ENCODE results near the gene P2RY8.
"Not testable (repeated sequence)": the region's sequence is repeated elsewhere in the genome, so short reads cannot be mapped to it uniquely, and the experiment has no call there.

Gene P2RY8

GRCh38 chrX:1484638-1485019, 52.4 kb downstream of the P2RY8 start:
- no peak for DNase-seq

- no peak for DNase-seq
These were observed 52.9 kb downstream of the P2RY8 start for GRCh38 chrX:1483843-1484637.

DNA sequence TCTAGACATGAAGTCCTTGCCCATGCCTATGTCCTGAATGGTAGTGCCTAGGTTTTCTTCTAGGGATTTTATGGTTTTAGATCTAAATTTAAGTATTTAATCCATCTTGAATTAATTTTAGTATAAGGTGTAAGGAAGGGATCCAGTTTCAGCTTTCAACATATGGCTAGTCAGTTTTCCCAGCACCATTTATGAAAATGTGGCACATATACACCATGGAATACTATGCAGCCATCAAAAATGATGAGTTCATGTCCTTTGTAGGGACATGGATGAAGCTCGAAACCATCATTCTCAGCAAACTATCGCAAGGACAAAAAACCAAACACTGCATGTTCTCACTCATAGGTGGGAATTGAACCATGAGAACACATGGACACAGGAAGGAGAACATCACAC, 54.5 kb downstream of the P2RY8 start:
- not testable (repeated sequence) for DNase-seq

DNA sequence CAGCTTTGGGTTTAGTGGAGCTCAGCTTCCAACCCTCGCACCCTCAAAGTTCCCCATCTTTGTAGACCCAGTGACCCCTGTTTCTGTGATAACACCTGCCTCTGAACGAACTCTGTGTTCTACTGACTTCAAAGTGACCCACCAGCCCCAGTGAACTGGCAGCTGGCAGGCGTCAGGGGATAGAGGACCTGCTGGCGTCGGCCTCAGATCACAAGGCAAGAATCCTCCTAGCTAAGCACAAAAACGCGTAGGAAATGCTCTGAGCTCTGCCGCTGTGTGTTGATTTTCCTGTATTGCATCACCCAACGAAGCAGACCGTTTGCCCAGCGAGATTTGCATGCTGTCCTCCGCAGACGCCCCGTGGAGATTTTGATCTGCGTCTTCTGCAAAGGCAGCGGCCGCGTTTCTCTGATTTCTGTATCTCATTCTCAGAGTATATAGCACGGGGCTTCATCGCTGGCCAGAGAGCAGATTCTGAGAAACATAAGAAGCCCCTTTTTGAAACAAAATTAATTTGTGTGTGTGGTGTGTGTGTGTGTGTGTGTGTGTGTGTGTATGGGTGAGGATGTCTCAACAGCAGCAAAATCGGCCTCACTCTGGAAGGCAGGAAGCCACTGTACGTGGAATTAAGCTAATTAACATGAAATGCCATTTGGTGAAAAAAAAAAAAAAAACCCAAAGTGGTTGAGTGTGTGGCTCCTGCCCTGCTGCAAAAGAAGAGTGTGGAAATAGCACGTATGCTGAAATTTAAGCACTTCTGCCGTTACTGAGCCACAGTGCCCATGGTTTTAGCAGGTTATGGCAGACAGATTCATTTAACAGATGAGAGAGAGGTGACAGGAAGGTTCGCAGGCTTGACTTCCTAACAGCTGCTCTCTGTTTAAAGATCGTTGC, 55.1 kb downstream of the P2RY8 start:
- DNase-seq: peak; percentile 86

GRCh38 chrX:1480082-1480785, 56.8 kb downstream of the P2RY8 start:
- DNase-seq: no peak

- DNase-seq: no peak
These were observed 59.1 kb downstream of the P2RY8 start for GRCh38 chrX:1477801-1478458.

DNA sequence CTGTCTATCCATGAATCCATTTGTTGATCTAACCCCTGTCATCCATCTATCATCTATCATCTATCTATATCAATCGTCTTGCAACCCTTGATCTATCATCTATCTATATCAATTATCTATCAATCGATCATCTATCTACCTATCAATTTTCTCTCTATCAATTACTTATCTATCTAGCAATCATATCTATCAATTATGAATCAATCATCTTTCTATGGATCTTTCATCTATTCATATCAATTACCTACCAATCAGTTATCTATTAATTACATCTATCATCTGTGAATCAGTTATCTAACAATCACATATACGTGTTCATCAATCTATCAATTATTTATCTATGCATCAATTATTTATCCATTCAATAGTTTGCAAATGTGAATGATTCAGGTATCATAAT, 59.8 kb downstream of the P2RY8 start:
- no peak for DNase-seq

DNA sequence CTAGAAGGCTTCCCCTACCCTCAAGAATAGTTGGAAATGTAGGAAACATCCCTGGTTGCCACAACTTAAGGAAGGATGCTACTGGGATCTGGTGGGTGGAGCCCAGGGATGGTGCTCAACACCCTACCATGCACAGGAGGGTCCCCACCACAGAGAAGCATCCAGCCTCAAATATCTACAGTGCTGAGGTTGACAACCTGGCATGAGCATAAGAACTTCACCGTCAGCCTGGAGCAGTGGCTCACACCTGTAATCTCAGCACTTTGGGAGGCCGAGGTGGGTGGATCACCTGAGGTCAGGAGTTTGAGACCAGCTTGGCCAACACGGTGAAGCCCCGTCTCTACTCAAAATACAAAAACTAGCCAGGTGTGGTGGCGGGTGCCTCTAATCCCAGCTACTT, 60.3 kb downstream of the P2RY8 start:
- no peak for DNase-seq

GRCh38 chrX:1475881-1476280, 61.1 kb downstream of the P2RY8 start:
- DNase-seq: no peak

GRCh38 chrX:1475481-1475880, 61.5 kb downstream of the P2RY8 start:
- DNase-seq: no peak

DNA sequence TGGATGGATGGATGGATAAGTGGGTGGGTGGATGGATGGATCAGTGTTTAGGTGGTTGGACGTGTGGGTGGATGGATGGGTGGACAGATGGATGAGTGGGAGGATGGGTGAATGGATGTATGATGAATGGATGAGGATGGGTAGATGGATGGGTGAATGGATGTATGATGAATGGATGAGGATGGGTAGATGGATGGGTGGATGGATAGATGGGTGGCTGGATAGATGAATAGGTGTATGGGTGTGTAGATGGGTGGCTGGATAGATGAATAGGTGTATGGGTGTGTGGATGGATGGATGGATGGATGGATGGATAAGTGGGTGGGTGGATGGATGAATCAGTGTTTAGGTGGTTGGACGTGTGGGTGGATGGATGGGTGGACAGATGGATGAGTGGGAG, 62.4 kb downstream of the P2RY8 start:
- not testable (repeated sequence) for DNase-seq

DNA sequence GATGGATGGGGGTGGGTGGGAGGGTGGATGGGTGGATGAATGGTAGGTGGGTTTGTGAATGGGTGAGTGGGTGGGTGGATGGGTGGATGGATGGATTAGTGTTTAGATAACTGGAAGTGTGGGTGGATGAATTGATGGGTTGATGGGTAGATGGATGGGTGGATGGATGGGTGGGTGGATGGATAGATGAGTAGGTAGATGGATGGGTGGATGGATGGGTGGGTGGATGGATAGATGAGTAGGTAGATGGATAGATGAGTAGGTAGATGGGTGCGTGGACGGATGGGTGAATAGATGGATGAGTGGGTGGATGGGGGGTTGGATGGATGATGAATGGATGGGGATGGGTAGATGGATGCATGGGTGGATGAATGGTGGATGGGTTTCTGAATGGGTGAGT, 64.0 kb downstream of the P2RY8 start:
- DNase-seq: no peak

DNA sequence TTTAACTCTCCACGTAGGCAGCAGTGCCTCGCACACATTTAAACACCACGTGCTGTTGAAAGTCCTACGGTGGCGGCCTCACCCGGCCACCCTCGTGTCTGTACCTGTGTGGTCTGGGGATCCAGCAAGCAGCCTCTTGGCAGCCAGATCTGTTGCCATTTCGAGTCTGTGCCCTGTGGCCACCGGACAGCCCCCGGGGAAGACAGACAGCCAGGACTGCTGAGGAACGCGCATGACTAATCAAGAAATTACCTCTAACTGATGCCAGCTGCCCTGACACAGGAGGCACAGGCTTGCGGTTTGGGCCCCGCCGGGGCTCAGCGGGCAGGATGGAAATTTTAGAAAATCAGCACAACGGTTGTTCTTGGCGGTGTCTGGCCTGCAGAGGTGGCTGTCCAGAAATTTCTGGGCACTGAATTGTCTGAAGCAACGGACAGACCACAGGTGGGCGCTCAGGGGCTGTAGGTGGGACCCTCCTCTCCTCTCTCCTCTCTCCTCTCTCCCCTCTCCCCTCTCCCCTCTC, 68.7 kb downstream of the P2RY8 start:
- DNase-seq: peak; percentile 50

DNA sequence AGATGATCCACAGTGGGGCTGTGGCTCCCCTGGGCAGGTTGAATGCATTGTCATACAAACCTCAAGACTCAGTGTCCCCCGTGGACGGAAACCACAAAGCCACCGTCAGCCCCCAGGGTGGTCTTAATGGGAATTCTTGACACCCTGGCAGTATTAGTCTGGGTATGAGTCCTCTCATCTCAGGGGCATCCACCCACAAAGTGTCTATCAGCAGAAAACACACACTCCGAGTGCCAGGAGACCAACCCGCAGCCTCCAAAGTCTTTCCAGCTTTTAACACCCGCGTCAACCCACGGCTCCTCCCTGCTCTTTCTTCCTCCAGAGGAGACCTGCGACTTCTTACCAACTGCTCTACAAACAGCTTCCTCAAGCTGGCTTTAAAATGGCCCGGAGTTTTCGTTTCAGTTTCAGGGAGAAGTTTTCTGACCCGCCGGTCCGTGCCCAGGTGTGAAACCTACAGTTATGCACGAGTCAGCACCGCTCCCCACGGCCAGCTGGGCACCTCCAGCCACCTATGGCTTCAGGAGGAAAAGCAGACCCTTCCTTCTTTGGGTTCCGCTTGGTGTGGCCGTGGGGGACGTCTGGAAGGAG, 69.9 kb downstream of the P2RY8 start:
- no peak for DNase-seq

GRCh38 chrX:1466232-1466661, 70.7 kb downstream of the P2RY8 start:
- DNase-seq: no peak

DNA sequence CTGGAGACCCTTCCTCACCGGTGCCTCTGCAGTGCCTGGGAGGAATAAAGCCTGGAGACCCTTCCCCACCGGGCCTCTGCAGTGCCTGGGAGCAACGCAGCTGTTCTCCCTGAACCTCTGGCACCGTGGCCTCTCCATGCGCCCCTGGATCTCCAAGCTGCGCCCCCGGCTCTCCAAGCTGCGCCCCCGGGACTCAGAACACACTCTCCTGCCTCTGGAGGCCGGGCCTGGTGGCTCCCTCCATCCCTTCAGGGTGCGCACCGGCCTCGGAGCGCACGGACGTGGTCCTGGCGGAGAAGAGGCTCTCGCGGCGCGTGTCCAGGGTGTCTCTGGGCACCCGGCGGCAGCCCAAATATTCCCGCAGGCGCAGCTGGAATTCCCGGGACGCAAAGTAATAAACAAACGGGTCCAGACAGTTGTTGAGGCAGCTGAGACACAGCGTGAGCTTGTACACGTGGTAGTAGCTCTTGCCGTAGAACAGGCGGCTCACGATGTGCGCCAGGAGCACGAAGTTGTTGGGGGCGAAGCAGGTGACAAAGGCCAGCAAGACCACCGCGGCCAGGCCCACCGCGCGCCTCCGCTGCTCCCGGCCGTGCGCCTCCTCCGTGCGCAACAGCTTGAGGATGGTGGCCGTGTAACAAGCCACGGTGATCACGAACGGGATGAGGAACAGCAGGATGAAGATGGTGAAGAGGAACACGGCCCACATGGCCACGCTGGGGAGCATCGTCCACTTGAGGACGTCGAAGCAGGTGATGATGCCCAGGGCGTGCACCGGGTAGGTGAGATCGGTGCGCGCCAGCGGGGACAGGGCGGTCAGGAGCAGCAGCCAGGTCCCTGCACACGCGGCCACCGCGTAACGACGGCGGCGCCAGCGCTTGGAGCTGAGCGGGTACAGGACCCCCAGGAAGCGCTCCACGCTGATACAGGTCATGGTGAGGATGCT, 71.4 kb downstream of the P2RY8 start:
- no peak for DNase-seq

DNA sequence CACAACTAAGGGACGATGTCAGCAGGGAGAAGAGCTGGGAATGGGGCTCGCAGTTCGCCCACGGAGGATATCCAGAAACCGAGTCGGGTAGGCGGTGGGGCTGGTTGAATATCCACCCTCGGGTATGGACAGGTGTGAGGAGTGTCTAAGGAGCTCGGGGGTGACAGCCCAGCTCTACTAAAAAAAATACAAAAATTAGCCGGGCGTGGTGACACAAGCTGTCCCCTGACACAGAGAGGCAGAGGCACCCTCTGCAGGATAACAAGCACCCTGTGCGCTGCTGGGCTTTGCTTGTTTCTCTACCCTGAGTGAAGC, 72.1 kb downstream of the P2RY8 start:
- no peak for DNase-seq

DNA sequence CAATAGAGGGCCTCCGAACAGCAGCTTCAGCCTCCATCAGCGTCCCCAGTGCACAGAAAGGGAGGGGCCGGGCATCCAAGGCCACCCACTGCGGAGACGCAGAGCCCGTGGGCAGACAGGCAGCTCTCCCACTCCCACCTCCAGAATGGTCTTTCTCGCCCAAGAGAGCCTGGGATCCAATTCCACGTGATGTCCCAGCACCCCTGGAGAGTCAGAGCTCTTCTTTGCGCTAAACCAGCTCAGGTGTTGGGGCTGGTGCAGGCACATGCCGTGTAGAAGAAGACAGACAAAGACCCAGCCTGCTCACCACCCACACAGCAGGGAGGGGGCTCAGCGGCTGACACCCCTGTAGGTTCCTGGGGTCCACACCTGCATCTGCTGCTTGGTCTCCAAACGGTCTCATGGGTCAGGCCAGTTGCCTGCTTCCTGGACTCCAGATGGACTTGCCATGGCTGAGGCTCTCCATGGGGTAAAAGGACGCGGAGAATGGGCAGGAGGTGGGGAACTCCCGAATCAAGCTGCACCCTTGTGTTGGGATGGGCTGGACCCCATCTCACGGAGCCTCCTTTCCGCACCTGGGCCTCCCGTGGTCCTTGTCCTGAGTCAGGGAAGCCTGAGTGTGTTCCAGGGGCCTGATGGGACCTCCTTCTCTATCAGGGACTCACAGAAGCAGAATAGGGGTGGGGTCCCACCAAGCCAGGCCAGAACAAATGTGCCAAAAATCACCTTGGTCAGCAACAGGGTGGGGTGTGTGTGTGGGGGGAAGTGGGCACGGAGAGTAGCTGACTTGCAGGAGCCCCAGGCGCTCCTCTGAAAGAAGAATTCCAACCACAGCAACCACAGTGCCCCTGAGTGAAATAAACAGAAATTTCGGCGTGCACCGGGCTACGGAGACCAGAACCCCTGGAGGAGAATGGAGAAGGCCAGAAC, 72.7 kb downstream of the P2RY8 start:
- no peak for DNase-seq

DNA sequence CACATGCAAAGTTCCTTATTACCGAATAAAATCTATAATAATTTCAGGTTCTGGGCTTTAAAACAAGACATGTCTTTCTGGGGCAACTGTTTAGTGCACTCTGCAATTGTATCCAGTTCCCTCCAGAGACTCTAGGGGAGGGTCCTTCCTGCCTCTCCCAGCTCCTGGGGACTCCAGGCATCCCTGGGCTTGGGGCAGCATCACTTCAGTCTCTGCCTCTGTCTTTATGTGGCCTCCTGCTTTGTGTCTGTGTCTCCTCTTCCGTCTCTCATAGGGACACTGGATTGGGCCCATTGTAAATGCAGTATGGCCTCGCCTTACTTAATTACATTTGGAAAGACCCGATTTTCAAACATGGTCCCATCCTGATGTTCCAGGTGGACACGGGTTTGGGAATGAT, 73.4 kb downstream of the P2RY8 start:
- no peak for DNase-seq

Data from fibroblast of skin of right biceps (primary cell).